HS-5 (cell line): ENCODE data around the gene CD7.

ENCODE experiments used
- DNase-seq: peaks from one replicate; pipeline ENCODE4 v3.0.0-alpha.2; 2012; ENCODE audit warnings: low read depth

CD7 gene

DNA sequence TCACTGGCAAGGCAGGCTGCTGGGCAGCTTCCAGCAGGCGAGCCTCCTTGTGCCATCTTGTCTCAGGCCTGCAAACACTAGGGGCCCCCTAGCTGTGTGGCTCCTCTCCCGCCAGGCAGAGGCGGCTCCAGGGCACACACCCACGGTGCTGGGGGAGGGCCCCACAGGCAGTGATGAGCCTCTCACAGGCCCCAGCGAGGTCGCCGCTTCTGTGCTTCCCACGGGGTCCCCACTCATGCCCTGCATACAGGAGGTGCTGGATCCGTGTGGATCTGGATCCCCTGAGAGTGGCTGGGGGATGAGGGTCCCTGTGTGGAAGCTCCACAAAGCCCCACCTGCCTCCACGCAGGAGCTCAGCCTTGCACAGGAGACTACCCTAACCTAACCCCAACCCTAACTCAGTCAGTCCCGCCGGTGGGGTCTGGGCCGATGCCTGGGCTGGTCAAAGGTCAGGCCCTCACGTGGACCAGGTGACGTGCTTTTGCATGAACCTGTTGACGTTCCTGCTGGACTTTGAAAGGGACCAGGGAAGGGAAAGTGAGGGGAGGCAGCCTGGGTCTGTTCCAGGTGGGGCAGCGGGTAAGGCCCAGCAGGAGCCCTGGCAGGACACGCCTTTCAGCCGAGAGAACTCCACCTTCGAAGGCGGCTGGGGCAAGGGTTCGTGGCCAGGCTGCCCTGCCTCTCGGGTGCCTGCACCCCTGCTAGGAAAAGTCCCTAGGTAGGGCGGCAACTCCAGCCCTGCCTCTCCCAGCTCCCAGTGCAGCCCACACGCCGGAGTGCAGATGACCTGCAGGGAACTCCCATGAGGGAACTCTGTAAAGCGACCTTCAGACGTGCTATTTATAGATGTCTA is 11.0 kb upstream of the CD7 start:
- no peak for DNase-seq

- DNase-seq, result no peak
Observed at GRCh38 chr17:82327757-82328140, 10.3 kb upstream of the CD7 start.

GRCh38 chr17:82327289-82327688 is 9.9 kb upstream of the CD7 start:
- no peak for DNase-seq

- DNase-seq, result no peak
Observed at GRCh38 chr17:82325286-82326180, 8.1 kb upstream of the CD7 start.

DNA sequence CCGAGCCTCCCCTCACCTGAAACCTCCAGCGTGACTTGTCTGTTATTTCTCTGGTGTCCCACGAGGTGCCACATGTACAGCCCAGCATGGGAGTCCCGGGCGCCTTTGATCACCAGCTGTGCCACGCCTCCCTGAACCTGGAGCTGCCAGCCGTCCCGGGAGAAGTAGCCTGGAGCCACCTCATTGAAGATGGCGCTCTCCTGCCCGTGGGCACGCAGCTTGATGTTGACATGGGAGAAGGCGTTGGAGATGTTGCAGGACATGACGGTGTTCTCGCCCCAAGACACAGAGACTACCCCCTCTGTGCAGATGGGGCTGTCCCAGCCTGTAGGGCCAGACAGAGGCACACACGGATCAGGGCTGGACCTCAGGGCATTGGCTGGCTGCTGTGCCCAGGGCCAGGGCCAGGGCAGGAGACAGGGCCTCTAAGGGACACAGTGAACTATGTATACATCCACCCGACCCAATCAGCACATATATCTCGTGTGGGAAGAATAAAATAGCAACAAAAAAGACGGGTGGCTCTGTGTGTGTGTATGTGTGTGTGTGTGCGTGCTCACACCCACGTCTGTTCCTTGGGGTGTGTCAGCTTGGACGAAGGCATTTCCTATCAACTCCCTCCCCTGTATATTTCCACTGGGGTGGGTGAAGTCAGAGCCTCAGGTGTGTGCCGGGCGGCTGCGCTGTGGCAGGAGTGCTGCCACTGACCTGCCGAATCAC is 7.3 kb upstream of the CD7 start:
- no peak for DNase-seq

GRCh38 chr17:82323514-82324234 is 6.3 kb upstream of the CD7 start:
- no peak for DNase-seq

GRCh38 chr17:82322526-82323453 is 5.4 kb upstream of the CD7 start:
- DNase-seq, result no peak

- no peak for DNase-seq
Observed at GRCh38 chr17:82321947-82322466, 4.6 kb upstream of the CD7 start.

DNA sequence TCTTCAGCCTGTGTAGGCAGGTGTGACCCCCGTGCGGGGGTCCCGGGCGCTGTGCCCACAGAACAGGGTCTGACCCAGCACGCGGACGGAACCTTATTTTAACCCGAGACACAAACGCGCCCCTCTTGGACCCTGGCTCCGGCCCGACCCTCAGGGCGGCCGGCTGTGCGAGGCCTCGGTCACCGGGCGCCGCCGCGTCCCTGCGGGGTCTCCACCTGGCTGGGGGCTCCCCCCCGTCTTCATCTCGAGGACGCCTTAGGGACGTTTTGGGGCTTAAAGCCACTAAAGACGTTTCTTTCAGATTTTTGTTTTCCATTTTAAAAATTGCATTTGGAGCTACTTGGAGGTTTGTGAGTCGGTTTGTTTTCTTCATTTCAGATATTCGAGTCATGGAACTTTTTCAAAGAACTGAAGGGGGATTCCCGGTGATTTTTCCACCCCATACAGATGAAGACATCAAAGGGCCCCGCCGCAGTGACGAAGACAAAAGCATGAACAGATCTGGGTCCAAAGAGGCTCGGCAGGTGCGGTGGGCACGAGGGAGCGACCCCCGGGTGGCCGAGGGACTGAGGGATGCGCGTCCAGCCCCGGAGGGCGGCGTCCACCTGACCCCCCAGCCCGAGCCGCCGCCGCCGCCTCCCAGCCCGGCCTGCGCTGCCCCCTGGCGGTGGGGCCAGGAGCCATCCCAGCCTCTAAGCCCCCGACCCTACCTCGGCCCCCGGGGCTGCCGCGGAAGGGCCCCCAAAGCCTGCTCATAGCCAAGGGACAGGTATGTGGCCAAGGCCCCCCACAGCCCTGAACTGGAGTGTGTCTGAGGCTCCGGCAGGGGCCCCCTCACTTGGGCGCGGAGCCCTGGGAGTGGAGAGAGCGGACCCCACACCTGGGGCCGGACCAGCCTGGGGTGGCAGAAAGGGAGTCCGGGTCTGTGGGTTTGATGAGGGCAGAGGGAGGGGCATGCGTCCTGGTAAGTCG is 3.8 kb upstream of the CD7 start:
- no peak for DNase-seq

- no peak for DNase-seq
Observed at GRCh38 chr17:82320140-82320840, 2.9 kb upstream of the CD7 start.

GRCh38 chr17:82319619-82320062 is 2.2 kb upstream of the CD7 start:
- DNase-seq, result no peak

GRCh38 chr17:82318772-82319606 is 1.6 kb upstream of the CD7 start:
- DNase-seq, result no peak

- no peak for DNase-seq
Observed at GRCh38 chr17:82318169-82318498, 726 bp upstream of the CD7 start.

DNA sequence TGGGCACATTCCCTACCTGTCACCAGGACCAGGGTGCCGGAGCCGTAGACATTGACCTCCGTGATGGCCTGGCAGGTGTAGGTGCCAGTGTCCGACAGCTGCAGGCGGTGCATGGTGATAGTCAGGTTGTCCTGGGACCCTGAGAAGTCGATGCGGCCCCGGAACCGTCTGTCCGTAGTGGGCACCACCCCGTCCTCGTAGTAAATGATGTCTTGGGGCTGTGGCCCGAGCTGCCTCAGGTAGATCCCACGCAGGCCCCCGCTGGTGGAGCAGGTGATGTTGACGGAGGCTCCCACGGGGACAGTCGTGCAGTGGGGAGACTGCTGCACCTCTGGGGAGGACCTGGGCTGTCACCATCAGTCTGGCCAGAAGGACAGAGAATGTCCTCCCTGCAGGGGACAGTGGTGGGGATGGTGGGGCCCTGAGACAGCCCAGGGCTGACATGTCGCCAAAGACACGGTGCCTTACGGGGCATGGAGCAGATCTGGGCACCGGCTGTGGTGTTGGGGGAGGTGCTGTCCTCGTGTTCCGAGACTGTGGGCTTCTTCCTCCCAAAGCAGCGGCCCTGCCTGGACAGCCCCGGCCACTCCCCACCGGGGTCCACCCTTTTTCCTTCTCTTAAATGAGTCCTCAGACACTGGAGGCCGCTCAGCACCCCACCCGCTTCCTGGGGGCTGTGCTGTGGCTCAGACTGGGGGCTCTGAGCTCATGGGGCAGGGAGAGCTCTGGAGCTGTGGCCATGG is 586 bp downstream of the CD7 start:
- no peak for DNase-seq

DNA sequence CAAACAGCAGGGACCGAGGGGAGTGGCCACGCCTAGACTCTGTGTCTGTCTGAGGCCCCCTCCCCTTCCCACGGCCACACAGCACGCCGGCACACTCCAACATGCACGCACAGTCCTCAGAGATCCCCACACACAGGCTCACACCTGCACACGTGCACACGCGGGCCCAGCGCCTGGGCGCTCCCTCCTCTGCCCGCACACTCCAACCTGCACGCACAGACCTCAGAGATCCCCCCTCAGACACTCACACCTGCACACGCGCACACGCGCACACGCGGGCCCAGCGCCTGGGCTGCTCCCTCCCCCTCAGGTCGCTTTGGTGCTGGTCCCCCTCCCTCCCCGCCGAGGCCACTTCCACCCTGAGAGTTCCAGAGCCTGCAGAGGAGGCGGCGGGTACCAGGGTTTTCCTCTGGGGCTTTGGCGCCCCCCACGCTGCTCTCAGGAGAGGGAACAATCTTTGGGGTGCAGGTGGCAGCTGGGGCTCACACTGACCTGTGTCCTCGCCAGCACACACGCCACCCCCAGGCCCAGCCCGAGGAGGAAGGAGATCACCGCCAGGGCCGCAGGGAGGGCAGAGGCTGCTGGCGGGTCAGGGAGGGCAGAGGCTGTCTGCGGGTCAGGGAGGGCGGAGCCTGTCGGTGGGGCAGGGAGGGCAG is 1.6 kb downstream of the CD7 start:
- no peak for DNase-seq
